ENCODE measurements around the gene RNF11.

Gene RNF11

GRCh38 chr1:51297401-51298321 lies 61.6 kb downstream of the RNF11 start:
- DNase-seq: no peak

- no peak for DNase-seq
Observed at GRCh38 chr1:51298322-51298705, 62.2 kb downstream of the RNF11 start.

GRCh38 chr1:51299185-51299885 lies 63.3 kb downstream of the RNF11 start:
- DNase-seq: no peak

- DNase-seq: no peak
Observed at GRCh38 chr1:51299981-51300670, 64.1 kb downstream of the RNF11 start.

- DNase-seq: no peak
Observed at GRCh38 chr1:51301152-51301843, 65.2 kb downstream of the RNF11 start.

- no peak for DNase-seq
Observed at GRCh38 chr1:51301844-51302162, 65.7 kb downstream of the RNF11 start.

GRCh38 chr1:51302270-51302669 lies 66.2 kb downstream of the RNF11 start:
- no peak for DNase-seq

GRCh38 chr1:51302746-51303145 lies 66.7 kb downstream of the RNF11 start:
- no peak for DNase-seq

GRCh38 chr1:51303315-51303714 lies 67.2 kb downstream of the RNF11 start:
- no peak for DNase-seq

- no peak for DNase-seq
Observed at GRCh38 chr1:51303751-51304251, 67.7 kb downstream of the RNF11 start.

GRCh38 chr1:51304360-51304759 lies 68.3 kb downstream of the RNF11 start:
- DNase-seq: no peak

GRCh38 chr1:51305371-51305823 lies 69.3 kb downstream of the RNF11 start:
- DNase-seq: no peak

GRCh38 chr1:51306950-51307349 lies 70.9 kb downstream of the RNF11 start:
- no peak for DNase-seq

GRCh38 chr1:51308636-51309035 lies 72.6 kb downstream of the RNF11 start:
- no peak for DNase-seq

GRCh38 chr1:51309291-51309690 lies 73.2 kb downstream of the RNF11 start:
- no peak for DNase-seq

GRCh38 chr1:51310871-51311613 lies 75.0 kb downstream of the RNF11 start:
- DNase-seq: no peak

GRCh38 chr1:51311826-51312225 lies 75.8 kb downstream of the RNF11 start:
- no peak for DNase-seq

GRCh38 chr1:51312718-51313117 lies 76.6 kb downstream of the RNF11 start:
- no peak for DNase-seq

GRCh38 chr1:51313268-51313852 lies 77.3 kb downstream of the RNF11 start:
- DNase-seq: no peak

- DNase-seq: no peak
Observed at GRCh38 chr1:51313961-51314777, 78.1 kb downstream of the RNF11 start.

- DNase-seq: no peak
Observed at GRCh38 chr1:51314974-51315373, 78.9 kb downstream of the RNF11 start.
